ENCODE measurements around the gene GH1. TPM values are rescaled to one million over a fixed set of nuclear protein-coding genes. Genes with fewer than 3 reads are reported as not detected.
"Not testable (repeated sequence)": the region's sequence is repeated elsewhere in the genome, so short reads cannot be mapped to it uniquely, and the experiment has no call there.

Gene GH1
- total and polyA plus RNA-seq, 2 experiments from 2014 or later: not detected

DNA sequence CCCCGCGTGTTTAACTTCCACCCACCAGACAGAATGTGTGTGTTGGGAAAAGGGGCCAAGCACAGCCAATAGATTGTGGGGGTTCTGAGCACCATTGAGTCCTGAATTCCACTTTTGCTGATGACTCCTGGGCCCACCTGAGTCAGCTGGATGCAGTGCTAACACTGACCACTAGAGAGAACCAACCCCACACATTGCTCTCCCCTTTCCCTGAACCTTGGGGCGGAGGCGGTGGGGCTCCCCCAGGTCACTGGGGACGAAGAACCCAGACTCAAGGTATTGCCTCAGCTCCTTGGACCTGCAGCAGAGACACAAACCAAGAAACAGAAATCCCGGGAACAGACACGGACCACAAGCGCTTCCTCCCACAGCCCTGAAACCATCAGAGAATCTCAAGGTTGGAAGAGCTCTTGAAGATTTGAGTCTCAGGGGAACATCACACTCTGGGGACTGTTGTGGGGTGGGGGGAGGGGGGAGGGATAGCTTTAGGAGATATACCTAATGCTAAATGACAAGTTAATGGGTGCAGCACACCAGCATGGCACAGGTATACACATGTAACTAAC lies 44.5 kb downstream of the GH1 start:
- 67 to 79% methylated on average over 6 of the region's 8 CpGs for WGBS, 2 experiments (ENCODE audit: low coverage in 1 of 2, low lambda C conversion rate in 2 of 2, missing lambda C conversion rate in 2 of 2)
- H4K20me1 ChIP-seq (ENCODE audit: insufficient read depth); H3K9me2 ChIP-seq (ENCODE audit: insufficient read depth); H3K27me3 ChIP-seq (replicated peaks; ENCODE audit: insufficient read depth); DNase-seq; H3K79me2 ChIP-seq (ENCODE audit: insufficient read depth); in situ Hi-C loops (cut with MboI); H3K9ac ChIP-seq; H3K4me2 ChIP-seq (ENCODE audit: unreplicated experiment); H3K36me3 ChIP-seq (ENCODE audit: low read depth); H3K9me3 ChIP-seq (ENCODE audit: low read depth); H3K4me3 ChIP-seq; H2AFZ ChIP-seq; H3K27ac ChIP-seq: not testable (repeated sequence)
- Histone ChIP-seq H3K4me1 (ENCODE audit: insufficient read depth) (peaks cover 14% of the 10 kb centered on the region), H3F3A (ENCODE audit: insufficient read depth) (peaks cover 19% of the 10 kb centered on the region; the same call in 1 of the 2 replicates)

DNA sequence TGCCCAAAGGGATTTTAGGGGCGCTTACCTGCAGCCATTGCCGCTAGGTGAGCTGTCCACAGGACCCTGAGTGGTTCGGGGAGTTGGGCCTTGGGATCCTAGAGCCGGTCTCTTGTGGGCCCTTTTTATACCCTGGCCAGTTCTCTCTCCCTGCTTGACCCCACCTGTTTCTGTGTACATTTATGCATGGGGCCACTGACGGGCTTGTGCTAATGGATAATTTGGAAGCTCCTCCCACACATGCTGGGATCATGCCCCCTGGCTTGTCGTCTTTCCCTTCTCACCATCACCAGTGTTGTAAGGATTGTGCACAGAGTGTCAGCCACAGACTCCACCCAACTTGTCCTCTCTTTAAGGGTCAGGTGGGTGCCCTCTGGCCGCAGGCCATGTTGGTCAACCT lies 45.1 kb downstream of the GH1 start, which contains the start of gene CSH2:
Gene CSH2, minus strand, starts transcription at position 101 of the 400 bp plus-strand sequence. Its CDS starts 63 bp downstream, at position 38.
- H3K9me2 ChIP-seq (ENCODE audit: insufficient read depth); H3K9me3 ChIP-seq (ENCODE audit: low read depth); DNase-seq; H3K4me3 ChIP-seq; H3K27me3 ChIP-seq (replicated peaks; ENCODE audit: insufficient read depth); H4K20me1 ChIP-seq (ENCODE audit: insufficient read depth); H3K36me3 ChIP-seq (ENCODE audit: low read depth); H3K27ac ChIP-seq; H3K9ac ChIP-seq; H2AFZ ChIP-seq; in situ Hi-C loops (cut with MboI); H3K79me2 ChIP-seq (ENCODE audit: insufficient read depth); H3K4me2 ChIP-seq (ENCODE audit: unreplicated experiment): not testable (repeated sequence)
- Histone ChIP-seq H3F3A (ENCODE audit: insufficient read depth) (peaks cover 20% of the 10 kb centered on the region; the same call in 1 of the 2 replicates), H3K4me1 (ENCODE audit: insufficient read depth) (peaks cover 15% of the 10 kb centered on the region)
- WGBS, 2 experiments (ENCODE audit: low coverage in 1 of 2, low lambda C conversion rate in 2 of 2, missing lambda C conversion rate in 2 of 2): 74 to 82% methylated on average over 4 of the region's 7 CpGs

DNA sequence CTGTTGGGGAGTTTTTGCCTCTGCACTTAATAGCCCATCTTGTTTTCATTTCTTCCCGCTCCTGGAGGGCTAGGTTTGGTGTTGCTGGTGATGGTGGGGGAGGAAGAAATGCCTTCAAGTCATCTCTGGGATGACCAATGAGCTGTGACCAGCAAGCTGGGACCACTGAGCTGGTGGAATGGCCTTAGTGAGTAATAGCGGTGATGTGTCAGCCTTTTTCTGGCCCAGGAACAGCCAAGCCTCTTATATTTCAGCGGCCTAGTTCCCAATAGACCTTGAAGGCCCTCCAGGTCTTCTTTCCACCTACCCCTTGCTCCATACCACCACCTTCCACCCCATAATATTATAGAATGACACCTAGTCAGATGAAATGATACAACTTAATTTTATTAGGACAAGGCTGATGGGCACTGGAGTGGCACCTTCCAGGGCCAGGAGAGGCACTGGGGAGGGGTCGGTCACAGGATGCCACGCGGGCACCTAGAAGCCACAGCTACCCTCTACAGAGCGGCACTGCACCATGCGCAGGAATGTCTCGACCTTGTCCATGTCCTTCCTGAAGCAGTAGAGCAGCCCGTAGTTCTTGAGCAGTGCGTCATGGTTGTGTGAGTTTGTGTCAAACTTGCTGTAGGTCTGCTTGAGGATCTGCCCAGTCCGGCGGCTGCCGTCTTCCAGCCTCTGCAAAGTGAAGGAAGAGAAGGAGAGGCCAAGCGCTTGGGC lies 46.8 kb downstream of the GH1 start:
- H4K20me1 ChIP-seq (ENCODE audit: insufficient read depth); H3K4me2 ChIP-seq (ENCODE audit: unreplicated experiment); H3K4me3 ChIP-seq; in situ Hi-C loops (cut with MboI); H3K36me3 ChIP-seq (ENCODE audit: low read depth); H2AFZ ChIP-seq; H3K9me3 ChIP-seq (ENCODE audit: low read depth); H3K79me2 ChIP-seq (ENCODE audit: insufficient read depth); H3K9me2 ChIP-seq (ENCODE audit: insufficient read depth); H3K27me3 ChIP-seq (replicated peaks; ENCODE audit: insufficient read depth); H3K9ac ChIP-seq; H3K27ac ChIP-seq: not testable (repeated sequence)
- 90 to 91% methylated on average over 14 of the region's 15 CpGs for WGBS, 2 experiments (ENCODE audit: low coverage in 1 of 2, low lambda C conversion rate in 2 of 2, missing lambda C conversion rate in 2 of 2)
- H3K4me1 ChIP-seq (ENCODE audit: insufficient read depth): peaks cover 15% of the 10 kb centered on the region
- H3F3A ChIP-seq (ENCODE audit: insufficient read depth): peaks cover 20% of the 10 kb centered on the region; the same call in 1 of the 2 replicates
- DNase-seq: peak; percentile 32

DNA sequence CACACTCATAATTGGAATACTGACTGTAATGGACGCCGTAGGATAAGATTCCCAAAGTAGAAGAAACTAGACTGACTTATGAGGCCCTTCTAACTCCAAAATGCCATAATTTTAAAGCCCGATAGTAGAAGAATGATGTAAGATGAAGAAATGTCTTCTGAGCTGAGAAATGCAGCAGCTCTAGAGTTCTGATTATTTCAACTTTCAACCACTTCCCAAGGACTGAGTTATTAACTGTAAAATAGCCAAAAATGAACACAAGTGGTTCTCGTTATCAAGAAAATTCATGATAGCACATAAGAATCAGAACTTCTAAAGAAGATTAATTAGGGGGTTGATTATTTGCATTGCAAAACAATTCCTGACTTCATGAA lies 48.4 kb downstream of the GH1 start:
- WGBS, 2 experiments (ENCODE audit: low coverage in 1 of 2, low lambda C conversion rate in 2 of 2, missing lambda C conversion rate in 2 of 2): 33 to 37% methylated on average over 4 of the region's 4 CpGs
- H3K9me3 ChIP-seq (ENCODE audit: low read depth); in situ Hi-C loops (cut with MboI); H4K20me1 ChIP-seq (ENCODE audit: insufficient read depth); H3K27me3 ChIP-seq (replicated peaks; ENCODE audit: insufficient read depth); H3K79me2 ChIP-seq (ENCODE audit: insufficient read depth); H3K9me2 ChIP-seq (ENCODE audit: insufficient read depth); H3K36me3 ChIP-seq (ENCODE audit: low read depth); H3K4me3 ChIP-seq; H3K9ac ChIP-seq: not testable (repeated sequence)
- Histone ChIP-seq H3K4me2 (ENCODE audit: unreplicated experiment) (peak overlapping the region; percentile 28), H3K27ac (peak overlapping the region; percentile 47), H3K4me1 (ENCODE audit: insufficient read depth) (peaks cover 15% of the 10 kb centered on the region), H3F3A (ENCODE audit: insufficient read depth) (peaks cover 20% of the 10 kb centered on the region; the same call in 1 of the 2 replicates), H2AFZ (peak overlapping the region; percentile 56)
- DNase-seq: peak; percentile 24

DNA sequence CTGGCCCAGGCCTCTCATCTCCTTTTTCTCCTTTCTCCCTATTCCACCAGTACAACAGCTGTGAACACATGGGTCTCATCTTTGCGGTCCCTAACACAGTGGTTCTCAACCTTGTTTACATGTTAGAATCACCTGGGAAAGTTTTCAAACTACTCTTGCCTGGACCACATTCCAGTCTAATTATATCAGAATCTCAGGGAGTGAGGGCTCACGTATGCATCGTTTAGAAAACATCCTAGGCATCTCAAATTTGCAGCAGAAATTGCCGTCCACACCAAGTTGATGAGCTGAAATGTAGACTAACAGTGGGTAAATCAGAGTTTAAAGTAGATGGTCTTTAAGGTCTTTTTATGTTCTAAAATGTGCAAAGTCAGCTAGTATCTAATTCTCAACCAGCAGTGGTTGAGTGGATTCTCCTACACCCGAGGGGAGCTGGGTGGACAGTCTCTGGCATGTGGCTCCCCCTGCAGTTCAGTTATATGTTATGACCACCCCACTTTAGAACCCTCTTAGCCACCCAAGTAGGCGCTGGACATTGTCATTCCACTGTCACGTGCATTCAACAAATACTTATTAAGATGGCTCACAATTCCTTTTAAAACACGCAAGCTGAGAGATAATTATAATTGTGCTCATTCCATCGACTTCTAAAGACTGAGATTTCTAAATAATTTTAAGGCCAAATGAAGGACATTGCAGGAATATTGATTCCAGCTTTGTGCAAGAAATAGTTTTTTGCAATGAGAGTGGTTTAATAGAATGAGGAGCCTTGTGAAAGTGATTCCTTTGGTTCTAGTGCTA lies 48.9 kb downstream of the GH1 start:
- H3K4me3 ChIP-seq; H3K9me2 ChIP-seq (ENCODE audit: insufficient read depth); H3K9me3 ChIP-seq (ENCODE audit: low read depth); H3K36me3 ChIP-seq (ENCODE audit: low read depth); H3K27me3 ChIP-seq (replicated peaks; ENCODE audit: insufficient read depth); H3K79me2 ChIP-seq (ENCODE audit: insufficient read depth); H4K20me1 ChIP-seq (ENCODE audit: insufficient read depth); in situ Hi-C loops (cut with MboI); H3K9ac ChIP-seq: not testable (repeated sequence)
- 35 to 37% methylated on average over 9 of the region's 9 CpGs for WGBS, 2 experiments (ENCODE audit: low coverage in 1 of 2, low lambda C conversion rate in 2 of 2, missing lambda C conversion rate in 2 of 2)
- H3K4me2 ChIP-seq (ENCODE audit: unreplicated experiment): peak overlapping the region; percentile 28
- H3K4me1 ChIP-seq (ENCODE audit: insufficient read depth): peaks cover 15% of the 10 kb centered on the region
- peak; percentile 42 for DNase-seq
- peaks cover 20% of the 10 kb centered on the region; the same call in 1 of the 2 replicates for H3F3A ChIP-seq (ENCODE audit: insufficient read depth)
- peak overlapping the region; percentile 47 for H3K27ac ChIP-seq
- H2AFZ ChIP-seq: peak overlapping the region; percentile 56

Small RNAs within 50 kb of the gene (small RNA-seq; reads per million reads assigned to genes)
- gene AC040958.1 (ENCODE audit: low read depth, low replicate concordance) (not detected), gene AC127029.1 (ENCODE audit: low read depth, low replicate concordance) (not detected), gene GH1 (ENCODE audit: low read depth, low replicate concordance) (not detected)

Other genes starting within 250 kb of the GH1 start
- 9.1 and 14.0 TPM in 2 replicates for gene LIMD2, start 218.7 kb downstream of the GH1 start, total RNA-seq (2014; rRNA removed; shearing (Covaris generic))
- gene LIMD2, start 218.7 kb downstream of the GH1 start, polyA plus RNA-seq (2016; fragmentation: Nextera tagmentation; extraction: Ambion mirVana): 13.6 and 15.8 TPM in 2 replicates
- 13.9 and 15.7 TPM in 2 replicates for gene STRADA, start 177.0 kb downstream of the GH1 start, total RNA-seq (2014; rRNA removed; shearing (Covaris generic))
- gene STRADA, start 177.0 kb downstream of the GH1 start, polyA plus RNA-seq (2016; fragmentation: Nextera tagmentation; extraction: Ambion mirVana): 21.6 and 22.3 TPM in 2 replicates
- 72.2 and 74.2 TPM in 2 replicates for gene CCDC47, start 145.2 kb downstream of the GH1 start, total RNA-seq (2014; rRNA removed; shearing (Covaris generic))
- 60.5 and 61.6 TPM in 2 replicates for gene CCDC47, start 145.2 kb downstream of the GH1 start, polyA plus RNA-seq (2016; fragmentation: Nextera tagmentation; extraction: Ambion mirVana)
- gene DDX42, start 144.7 kb downstream of the GH1 start, total RNA-seq (2014; rRNA removed; shearing (Covaris generic)): 49.6 and 52.6 TPM in 2 replicates
- 33.9 and 37.2 TPM in 2 replicates for gene DDX42, start 144.7 kb downstream of the GH1 start, polyA plus RNA-seq (2016; fragmentation: Nextera tagmentation; extraction: Ambion mirVana)
- gene PSMC5, start 91.4 kb downstream of the GH1 start, total RNA-seq (2014; rRNA removed; shearing (Covaris generic)): 36.2 and 60.5 TPM in 2 replicates
- gene PSMC5, start 91.4 kb downstream of the GH1 start, polyA plus RNA-seq (2016; fragmentation: Nextera tagmentation; extraction: Ambion mirVana): 178 and 180 TPM in 2 replicates
- gene FTSJ3, start 91.2 kb downstream of the GH1 start, total RNA-seq (2014; rRNA removed; shearing (Covaris generic)): 38.1 and 47.3 TPM in 2 replicates
- 27.6 and 29.2 TPM in 2 replicates for gene FTSJ3, start 91.2 kb downstream of the GH1 start, polyA plus RNA-seq (2016; fragmentation: Nextera tagmentation; extraction: Ambion mirVana)
- 85.1 and 88.5 TPM in 2 replicates for gene SMARCD2, start 76.2 kb downstream of the GH1 start, total RNA-seq (2014; rRNA removed; shearing (Covaris generic))
- gene SMARCD2, start 76.2 kb downstream of the GH1 start, polyA plus RNA-seq (2016; fragmentation: Nextera tagmentation; extraction: Ambion mirVana): 28.9 and 29.3 TPM in 2 replicates
- gene CSH2, start 45.2 kb downstream of the GH1 start, total RNA-seq (2014; rRNA removed; shearing (Covaris generic)): not detected in 2 replicates
- gene CSH2, start 45.2 kb downstream of the GH1 start, polyA plus RNA-seq (2016; fragmentation: Nextera tagmentation; extraction: Ambion mirVana): not detected in 2 replicates
- not detected in 2 replicates for gene GH2, start 36.9 kb downstream of the GH1 start, total RNA-seq (2014; rRNA removed; shearing (Covaris generic))
- not detected in 2 replicates for gene GH2, start 36.9 kb downstream of the GH1 start, polyA plus RNA-seq (2016; fragmentation: Nextera tagmentation; extraction: Ambion mirVana)
- gene CSH1, start 22.3 kb downstream of the GH1 start, total RNA-seq (2014; rRNA removed; shearing (Covaris generic)): not detected in 2 replicates
- gene CSH1, start 22.3 kb downstream of the GH1 start, polyA plus RNA-seq (2016; fragmentation: Nextera tagmentation; extraction: Ambion mirVana): not detected in 2 replicates
- gene CSHL1, start 7.6 kb downstream of the GH1 start, total RNA-seq (2014; rRNA removed; shearing (Covaris generic)): not detected in 2 replicates
- gene CSHL1, start 7.6 kb downstream of the GH1 start, polyA plus RNA-seq (2016; fragmentation: Nextera tagmentation; extraction: Ambion mirVana): not detected in 2 replicates
- gene CD79B, start 13.5 kb upstream of the GH1 start, total RNA-seq (2014; rRNA removed; shearing (Covaris generic)): not detected in 2 replicates
- gene CD79B, start 13.5 kb upstream of the GH1 start, polyA plus RNA-seq (2016; fragmentation: Nextera tagmentation; extraction: Ambion mirVana): not detected in 2 replicates
- gene SCN4A, start 54.1 kb upstream of the GH1 start, total RNA-seq (2014; rRNA removed; shearing (Covaris generic)): not detected in 2 replicates
- gene SCN4A, start 54.1 kb upstream of the GH1 start, polyA plus RNA-seq (2016; fragmentation: Nextera tagmentation; extraction: Ambion mirVana): not detected in 2 replicates
- gene PRR29, start 79.5 kb upstream of the GH1 start, total RNA-seq (2014; rRNA removed; shearing (Covaris generic)): not detected in 2 replicates
- 0.47 TPM in 1 of 2 replicates, not detected in the other for gene PRR29, start 79.5 kb upstream of the GH1 start, polyA plus RNA-seq (2016; fragmentation: Nextera tagmentation; extraction: Ambion mirVana)
- 0.97 and 3.4 TPM in 2 replicates for gene ICAM2, start 101.8 kb upstream of the GH1 start, total RNA-seq (2014; rRNA removed; shearing (Covaris generic))
- 0.94 and 1.3 TPM in 2 replicates for gene ICAM2, start 101.8 kb upstream of the GH1 start, polyA plus RNA-seq (2016; fragmentation: Nextera tagmentation; extraction: Ambion mirVana)
- gene ERN1, start 211.3 kb upstream of the GH1 start, total RNA-seq (2014; rRNA removed; shearing (Covaris generic)): 5.7 and 5.8 TPM in 2 replicates
- 9.9 and 13.7 TPM in 2 replicates for gene ERN1, start 211.3 kb upstream of the GH1 start, polyA plus RNA-seq (2016; fragmentation: Nextera tagmentation; extraction: Ambion mirVana)

Data from GM23248 (cell line).